ENCODE results near the gene CPB2.

The CPB2 gene

DNA sequence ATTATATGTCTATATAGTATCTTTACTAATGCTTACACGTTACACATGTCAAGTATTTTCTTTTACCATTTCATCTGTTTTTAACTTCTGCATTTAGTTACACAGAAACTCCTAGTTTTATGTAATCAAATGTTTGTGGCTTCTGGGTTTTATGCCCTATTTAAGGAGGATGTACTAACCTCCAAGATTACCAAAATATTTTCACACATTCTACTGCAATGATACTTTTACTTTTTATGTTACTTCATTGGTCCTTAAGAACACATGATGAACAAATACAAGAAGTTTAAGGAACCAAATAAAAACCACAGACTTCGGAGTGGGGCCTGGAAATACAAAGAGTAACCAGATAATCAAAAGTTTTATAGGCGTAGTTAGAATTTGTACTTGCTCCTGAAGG, 89.5 kb downstream of the CPB2 start:
- H3K4me3 ChIP-seq, result no peak overlapping the region
- TF ChIP-seq, protein P1, sequence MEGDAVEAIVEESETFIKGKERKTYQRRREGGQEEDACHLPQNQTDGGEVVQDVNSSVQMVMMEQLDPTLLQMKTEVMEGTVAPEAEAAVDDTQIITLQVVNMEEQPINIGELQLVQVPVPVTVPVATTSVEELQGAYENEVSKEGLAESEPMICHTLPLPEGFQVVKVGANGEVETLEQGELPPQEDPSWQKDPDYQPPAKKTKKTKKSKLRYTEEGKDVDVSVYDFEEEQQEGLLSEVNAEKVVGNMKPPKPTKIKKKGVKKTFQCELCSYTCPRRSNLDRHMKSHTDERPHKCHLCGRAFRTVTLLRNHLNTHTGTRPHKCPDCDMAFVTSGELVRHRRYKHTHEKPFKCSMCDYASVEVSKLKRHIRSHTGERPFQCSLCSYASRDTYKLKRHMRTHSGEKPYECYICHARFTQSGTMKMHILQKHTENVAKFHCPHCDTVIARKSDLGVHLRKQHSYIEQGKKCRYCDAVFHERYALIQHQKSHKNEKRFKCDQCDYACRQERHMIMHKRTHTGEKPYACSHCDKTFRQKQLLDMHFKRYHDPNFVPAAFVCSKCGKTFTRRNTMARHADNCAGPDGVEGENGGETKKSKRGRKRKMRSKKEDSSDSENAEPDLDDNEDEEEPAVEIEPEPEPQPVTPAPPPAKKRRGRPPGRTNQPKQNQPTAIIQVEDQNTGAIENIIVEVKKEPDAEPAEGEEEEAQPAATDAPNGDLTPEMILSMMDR (IDR thresholded peaks at IDR 0.05), result no peak
- no peak overlapping the region for H3K27ac ChIP-seq
- DNase-seq (ENCODE audit: low spot score), result no peak

GRCh38 chr13:46012404-46012803, 92.4 kb downstream of the CPB2 start:
- TF ChIP-seq, protein P1 (IDR thresholded peaks at IDR 0.05), result no peak
- no peak for DNase-seq (ENCODE audit: low spot score)
- H3K4me3 ChIP-seq, result no peak overlapping the region
- no peak overlapping the region for H3K27ac ChIP-seq

DNA sequence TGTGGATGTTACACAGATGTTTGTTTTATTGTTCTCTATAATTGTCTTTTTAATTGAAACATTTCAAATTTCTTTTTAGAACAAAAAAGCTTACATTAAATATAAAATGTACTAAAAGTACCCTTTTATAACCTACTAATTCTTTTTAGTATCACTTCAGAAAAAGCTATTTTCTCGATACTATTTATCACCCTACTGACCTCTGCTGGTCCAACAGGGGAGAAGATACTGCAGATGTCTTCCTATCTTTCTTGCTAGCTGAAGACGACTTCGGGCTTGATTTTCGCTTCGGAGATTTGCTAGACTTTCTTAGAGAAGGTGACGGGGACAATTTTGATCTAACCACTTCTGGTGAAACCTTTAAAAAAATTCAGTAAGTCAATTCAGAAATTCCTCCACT, 94.7 kb downstream of the CPB2 start:
- Histone ChIP-seq H3K27ac (no peak overlapping the region), H3K4me3 (no peak overlapping the region)
- no peak for DNase-seq (ENCODE audit: low spot score)
- TF ChIP-seq, protein P1 (IDR thresholded peaks at IDR 0.05), result no peak

DNA sequence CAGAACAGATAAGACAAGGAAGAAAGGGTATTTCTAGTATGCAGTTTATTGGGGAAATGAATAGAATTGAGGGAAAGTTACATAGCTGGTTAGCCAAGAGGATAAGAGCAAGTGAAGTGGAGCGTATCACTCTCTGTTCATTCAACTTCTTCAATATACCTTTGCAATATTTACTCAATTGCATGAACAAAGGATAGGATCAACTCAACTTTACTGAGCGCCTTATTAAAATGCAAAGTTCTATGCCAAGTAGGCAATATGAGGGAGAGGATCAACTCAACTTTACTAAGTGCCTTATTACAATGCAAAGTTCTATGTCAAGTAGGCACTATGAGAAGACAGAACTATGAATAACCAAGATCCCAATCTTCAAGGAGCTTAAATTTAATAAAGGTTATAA, 96.2 kb downstream of the CPB2 start:
- TF ChIP-seq, protein P1 (IDR thresholded peaks at IDR 0.05), result no peak
- no peak overlapping the region for H3K4me3 ChIP-seq

GRCh38 chr13:46006688-46007452, 98.0 kb downstream of the CPB2 start:
- DNase-seq (ENCODE audit: low spot score), result no peak
- no peak overlapping the region for H3K27ac ChIP-seq
- TF ChIP-seq, protein P1 (IDR thresholded peaks at IDR 0.05), result no peak
- H3K4me3 ChIP-seq, result no peak overlapping the region

More for the DNA sequence above, 96.2 kb downstream of the CPB2 start:
- no peak overlapping the region for H3K27ac ChIP-seq
- no peak for DNase-seq (ENCODE audit: low spot score)

DNA sequence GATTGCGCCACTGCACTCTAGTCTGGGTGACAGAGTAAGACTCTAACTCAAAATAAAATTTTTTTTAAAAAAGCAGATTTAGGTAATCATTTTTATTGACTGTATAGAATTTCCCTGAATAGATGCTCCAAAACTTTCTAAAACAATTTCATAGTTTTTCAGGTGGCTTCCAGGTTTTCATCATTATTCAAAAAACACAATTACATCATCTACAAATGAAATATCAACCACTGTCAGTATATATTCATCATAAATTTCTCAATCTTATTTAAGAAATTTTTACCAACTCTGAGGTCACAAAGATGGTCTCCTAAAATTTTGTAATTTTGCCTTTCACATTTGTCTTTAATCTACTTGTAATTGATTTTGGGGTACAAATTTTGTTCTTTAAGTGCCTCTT, 100.3 kb downstream of the CPB2 start:
- TF ChIP-seq, protein P1 (IDR thresholded peaks at IDR 0.05), result no peak
- Histone ChIP-seq H3K27ac (no peak overlapping the region), H3K4me3 (no peak overlapping the region)

More for the DNA sequence above, 100.3 kb downstream of the CPB2 start:
- no peak for DNase-seq (ENCODE audit: low spot score)
